ENCODE results near the gene ANKZF1.

The ANKZF1 gene

DNA sequence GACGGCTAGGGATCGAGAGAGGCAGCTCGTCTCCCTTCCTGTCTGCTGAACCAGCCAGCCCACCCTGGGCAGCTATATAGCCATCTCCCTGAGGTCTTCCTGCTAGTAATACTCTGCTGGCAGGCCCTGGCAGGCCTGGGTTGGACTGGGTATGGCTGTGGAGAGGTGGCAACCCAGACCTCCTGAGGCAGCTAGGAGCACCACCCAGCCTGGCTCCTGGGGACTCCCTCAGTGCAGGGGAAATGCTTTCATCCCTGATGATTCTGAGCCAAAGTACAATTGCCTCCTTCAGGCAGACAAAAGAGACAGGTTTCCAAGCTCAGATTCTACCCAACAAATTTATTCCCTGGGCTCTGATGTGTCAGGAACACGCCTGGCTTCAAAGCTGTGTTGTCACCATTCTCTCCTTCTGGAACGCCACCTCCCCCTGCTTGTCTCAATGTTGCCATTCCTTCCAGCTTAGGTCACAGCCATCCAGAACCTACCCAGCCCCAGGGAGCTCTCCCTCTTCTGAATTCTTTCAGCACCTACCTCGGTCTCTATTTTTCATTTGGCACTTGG lies 44.8 kb downstream of the ANKZF1 start:
- Histone ChIP-seq H3F3A (ENCODE audit: insufficient read depth, low read length) (no peaks in the 10 kb centered on the region), H2AFZ (ENCODE audit: low read length) (no peak overlapping the region), H3K9me3 (ENCODE audit: low read length) (no peaks in the 10 kb centered on the region), H3K79me2 (ENCODE audit: insufficient read depth, low read length) (peaks cover 18% of the 10 kb centered on the region), H3K9ac (ENCODE audit: low read length) (peak overlapping the region; percentile 1; the same call in 1 of the 2 replicates), H3K4me1 (ENCODE audit: insufficient read depth, low read length, severe bottlenecking) (peaks cover 45% of the 10 kb centered on the region), H4K20me1 (ENCODE audit: insufficient read depth, low read length) (no peaks in the 10 kb centered on the region), H3K4me2 (ENCODE audit: low read length) (peak overlapping the region; percentile 95; the same call in 1 of the 2 replicates), H3K9me2 (ENCODE audit: low read depth, low read length) (no peaks in the 10 kb centered on the region), H3K36me3 (ENCODE audit: insufficient read depth, low read length) (no peaks in the 10 kb centered on the region), H3K27ac (ENCODE audit: low read depth, low read length, poor library complexity, severe bottlenecking) (peak overlapping the region; percentile 5), H3K27me3 (ENCODE audit: insufficient read depth, low read length) (no peaks in the 10 kb centered on the region), H3K4me3 (ENCODE audit: low read depth, low read length, poor library complexity, severe bottlenecking) (peak overlapping the region; percentile 79)
- TF ChIP-seq, protein P1, sequence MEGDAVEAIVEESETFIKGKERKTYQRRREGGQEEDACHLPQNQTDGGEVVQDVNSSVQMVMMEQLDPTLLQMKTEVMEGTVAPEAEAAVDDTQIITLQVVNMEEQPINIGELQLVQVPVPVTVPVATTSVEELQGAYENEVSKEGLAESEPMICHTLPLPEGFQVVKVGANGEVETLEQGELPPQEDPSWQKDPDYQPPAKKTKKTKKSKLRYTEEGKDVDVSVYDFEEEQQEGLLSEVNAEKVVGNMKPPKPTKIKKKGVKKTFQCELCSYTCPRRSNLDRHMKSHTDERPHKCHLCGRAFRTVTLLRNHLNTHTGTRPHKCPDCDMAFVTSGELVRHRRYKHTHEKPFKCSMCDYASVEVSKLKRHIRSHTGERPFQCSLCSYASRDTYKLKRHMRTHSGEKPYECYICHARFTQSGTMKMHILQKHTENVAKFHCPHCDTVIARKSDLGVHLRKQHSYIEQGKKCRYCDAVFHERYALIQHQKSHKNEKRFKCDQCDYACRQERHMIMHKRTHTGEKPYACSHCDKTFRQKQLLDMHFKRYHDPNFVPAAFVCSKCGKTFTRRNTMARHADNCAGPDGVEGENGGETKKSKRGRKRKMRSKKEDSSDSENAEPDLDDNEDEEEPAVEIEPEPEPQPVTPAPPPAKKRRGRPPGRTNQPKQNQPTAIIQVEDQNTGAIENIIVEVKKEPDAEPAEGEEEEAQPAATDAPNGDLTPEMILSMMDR (IDR thresholded peaks at IDR 0.05; ENCODE audit: low read length), result no peak
- no peak for TF ChIP-seq EZH2 (IDR thresholded peaks at IDR 0.05; ENCODE audit: borderline replicate concordance, low read length)

DNA sequence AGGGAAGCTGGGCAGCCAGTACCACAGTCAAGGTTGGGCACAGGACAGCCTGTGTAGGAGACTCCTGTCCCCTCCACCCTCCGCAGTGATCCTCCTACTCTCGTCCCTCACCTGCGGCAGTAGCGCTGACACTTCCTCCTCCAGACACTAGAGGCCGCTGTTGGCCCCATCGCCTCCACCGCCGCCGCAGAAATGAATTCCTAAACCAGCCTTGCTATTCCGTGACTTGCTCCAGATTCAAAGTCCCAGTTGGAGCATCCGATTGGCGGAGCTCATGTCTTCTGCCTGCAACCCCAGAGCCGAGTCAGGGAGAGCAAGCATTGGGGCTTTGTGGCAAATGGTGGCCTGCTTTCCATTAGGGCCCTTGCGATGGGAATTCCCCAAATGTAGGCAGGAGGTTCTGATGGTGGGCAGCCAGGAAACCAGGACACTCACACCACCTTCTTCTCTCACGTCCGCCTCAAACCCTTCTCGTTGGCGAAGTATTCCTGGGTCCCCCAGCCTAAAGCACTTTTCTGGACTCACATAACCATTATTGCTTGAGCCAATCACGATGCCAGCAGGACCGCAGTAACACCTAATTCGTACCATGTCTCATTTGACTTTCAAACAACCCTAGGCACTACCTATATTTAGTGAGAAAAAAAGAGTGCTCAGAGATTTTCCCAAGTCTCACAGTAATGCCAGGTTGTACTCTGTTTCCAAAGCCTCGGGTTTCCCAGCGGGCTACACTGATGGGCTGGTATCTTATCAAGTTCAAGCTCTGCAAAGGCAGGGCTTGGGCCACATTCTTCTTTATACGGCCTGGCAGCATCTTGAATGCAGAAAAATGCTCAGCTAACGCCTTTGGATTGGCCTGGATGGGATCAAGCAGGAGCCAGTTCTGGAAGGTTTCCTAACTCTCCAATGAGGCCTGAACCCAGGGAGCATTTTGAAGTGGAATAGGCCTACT lies 48.4 kb downstream of the ANKZF1 start:
- Histone ChIP-seq H3F3A (ENCODE audit: insufficient read depth, low read length) (no peaks in the 10 kb centered on the region), H3K4me3 (ENCODE audit: low read depth, low read length, poor library complexity, severe bottlenecking) (peak overlapping the region; percentile 79), H3K9ac (ENCODE audit: low read length) (peak overlapping the region; percentile 90), H3K36me3 (ENCODE audit: insufficient read depth, low read length) (peaks cover 20% of the 10 kb centered on the region; the same call in 1 of the 2 replicates), H3K9me2 (ENCODE audit: low read depth, low read length) (no peaks in the 10 kb centered on the region), H3K27ac (ENCODE audit: low read depth, low read length, poor library complexity, severe bottlenecking) (peak overlapping the region; percentile 99), H3K79me2 (ENCODE audit: insufficient read depth, low read length) (peaks cover 18% of the 10 kb centered on the region), H3K27me3 (ENCODE audit: insufficient read depth, low read length) (no peaks in the 10 kb centered on the region), H3K9me3 (ENCODE audit: low read length) (no peaks in the 10 kb centered on the region), H4K20me1 (ENCODE audit: insufficient read depth, low read length) (no peaks in the 10 kb centered on the region), H2AFZ (ENCODE audit: low read length) (no peak overlapping the region; the same call in 1 of the 2 replicates), H3K4me1 (ENCODE audit: insufficient read depth, low read length, severe bottlenecking) (peaks cover 67% of the 10 kb centered on the region), H3K4me2 (ENCODE audit: low read length) (peak overlapping the region; percentile 95)
- no peak for TF ChIP-seq EZH2 (IDR thresholded peaks at IDR 0.05; ENCODE audit: borderline replicate concordance, low read length)
- TF ChIP-seq, protein P1 (IDR thresholded peaks at IDR 0.05; ENCODE audit: low read length), result peak; percentile 98

DNA sequence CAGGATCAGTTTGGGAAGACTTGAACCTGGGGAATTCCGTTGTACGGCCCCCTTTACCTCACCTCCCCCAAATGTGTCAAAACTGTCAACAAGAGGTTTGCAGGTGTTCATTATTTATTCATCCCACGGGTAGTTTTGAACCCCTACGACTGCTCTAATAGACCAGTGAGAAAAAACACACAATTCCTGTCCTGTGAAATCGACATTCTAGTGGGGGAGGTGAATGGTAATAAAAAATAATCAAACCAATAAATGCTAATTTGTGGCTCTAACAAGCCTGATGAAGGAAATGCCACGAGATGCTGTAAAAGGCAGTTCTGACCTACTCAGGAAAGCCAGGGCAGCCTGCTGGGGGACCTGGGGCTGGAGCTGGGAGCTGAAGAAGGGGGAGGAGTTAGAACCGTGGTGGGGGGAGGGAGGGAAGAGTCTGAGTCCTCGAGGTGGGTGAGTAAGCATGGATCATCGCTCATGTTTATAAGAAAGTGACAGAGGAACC lies 49.1 kb downstream of the ANKZF1 start:
- Histone ChIP-seq H3K36me3 (ENCODE audit: insufficient read depth, low read length) (peaks cover 27% of the 10 kb centered on the region; the same call in 1 of the 2 replicates), H3K9me3 (ENCODE audit: low read length) (no peaks in the 10 kb centered on the region), H3K4me2 (ENCODE audit: low read length) (peak overlapping the region; percentile 95), H3K27ac (ENCODE audit: low read depth, low read length, poor library complexity, severe bottlenecking) (peak overlapping the region; percentile 99), H3K9me2 (ENCODE audit: low read depth, low read length) (no peaks in the 10 kb centered on the region), H3K27me3 (ENCODE audit: insufficient read depth, low read length) (no peaks in the 10 kb centered on the region), H3K4me1 (ENCODE audit: insufficient read depth, low read length, severe bottlenecking) (peaks cover 67% of the 10 kb centered on the region), H3K4me3 (ENCODE audit: low read depth, low read length, poor library complexity, severe bottlenecking) (peak overlapping the region; percentile 79), H3K79me2 (ENCODE audit: insufficient read depth, low read length) (peaks cover 18% of the 10 kb centered on the region), H4K20me1 (ENCODE audit: insufficient read depth, low read length) (no peaks in the 10 kb centered on the region), H2AFZ (ENCODE audit: low read length) (no peak overlapping the region), H3K9ac (ENCODE audit: low read length) (peak overlapping the region; percentile 90), H3F3A (ENCODE audit: insufficient read depth, low read length) (no peaks in the 10 kb centered on the region)
- TF ChIP-seq, protein P1 (IDR thresholded peaks at IDR 0.05; ENCODE audit: low read length), result no peak
- TF ChIP-seq EZH2 (IDR thresholded peaks at IDR 0.05; ENCODE audit: borderline replicate concordance, low read length), result no peak
